MM.1S (cell line): ENCODE measurements around the gene AKAP6.

Source experiments
- DNase-seq: peaks from one replicate; pipeline ENCODE4 v3.0.0-alpha.2; 2015
- H2AFZ ChIP-seq: fragments of 300-600 bp; sonication (generic); 2 replicates; pipeline ENCODE4 v1.6.0; 2016; ENCODE audit warnings: antibody characterized with exemption, low read length
- H3F3A ChIP-seq: fragments of 300-600 bp; sonication (generic); 2 replicates; pipeline ENCODE4 v1.6.1; 2016; ENCODE audit warnings: mild to moderate bottlenecking, antibody characterized with exemption, low read length, moderate library complexity, mixed read lengths; ENCODE audit not compliant: insufficient read depth
- H3K27ac ChIP-seq: fragments of 300-600 bp; sonication (generic); 2 replicates; pipeline ENCODE4 v1.5.1; 2016; ENCODE audit warnings: mild to moderate bottlenecking, low read length
- H3K27me3 ChIP-seq: fragments of 300-600 bp; sonication (generic); replicated peaks from 2 replicates; pipeline ENCODE4 v1.6.0; 2016; ENCODE audit warnings: low read length; ENCODE audit not compliant: insufficient read depth
- H3K36me3 ChIP-seq: fragments of 300-600 bp; sonication (generic); replicated peaks from 2 replicates; pipeline ENCODE4 v1.6.1; 2016; ENCODE audit warnings: mild to moderate bottlenecking, low read length, mixed read lengths; ENCODE audit not compliant: insufficient read depth
- H3K4me1 ChIP-seq: fragments of 300-600 bp; sonication (generic); 2 replicates; pipeline ENCODE4 v1.6.1; 2016; ENCODE audit warnings: low read length, mixed read lengths
- H3K4me2 ChIP-seq: fragments of 300-600 bp; sonication (generic); 2 replicates; pipeline ENCODE4 v1.6.0; 2016; ENCODE audit warnings: low read depth, low read length
- H3K4me3 ChIP-seq: fragments of 300-600 bp; sonication (generic); 2 replicates; pipeline ENCODE4 v1.5.1; 2016; ENCODE audit warnings: low read length, mixed read lengths
- H3K79me2 ChIP-seq: fragments of 300-600 bp; sonication (generic); 2 replicates; pipeline ENCODE4 v1.6.1; 2016; ENCODE audit warnings: mixed run types, low read length, mixed read lengths
- H3K9ac ChIP-seq: fragments of 300-600 bp; sonication (generic); 2 replicates; pipeline ENCODE4 v1.6.1; 2016; ENCODE audit warnings: low read length, mixed read lengths
- H3K9me2 ChIP-seq: fragments of 300-600 bp; sonication (generic); replicated peaks from 2 replicates; pipeline ENCODE4 v1.6.1; 2016; ENCODE audit warnings: mild to moderate bottlenecking, low read length, mixed read lengths; ENCODE audit not compliant: insufficient read depth
- H3K9me3 ChIP-seq: fragments of 300-600 bp; sonication (generic); replicated peaks from 2 replicates; pipeline ENCODE4 v1.6.1; 2016; ENCODE audit warnings: mild to moderate bottlenecking, low read length, mixed read lengths; ENCODE audit not compliant: insufficient read depth
- H4K20me1 ChIP-seq: fragments of 300-600 bp; sonication (generic); 2 replicates; pipeline ENCODE4 v1.6.1; 2016; ENCODE audit warnings: mild to moderate bottlenecking, low read length, moderate library complexity, mixed read lengths; ENCODE audit not compliant: insufficient read depth
- CTCF ChIP-seq: fragments of 300-600 bp; sonication (generic); IDR thresholded peaks from 2 replicates; pipeline ENCODE4 v1.5.1; 2016; ENCODE audit warnings: antibody characterized with exemption, low read length, mixed read lengths
- EZH2 ChIP-seq: fragments of 300-600 bp; sonication (generic); optimal IDR thresholded peaks from 2 replicates; pipeline ENCODE3; 2017; ENCODE audit warnings: low read depth, mild to moderate bottlenecking, antibody characterized with exemption, low read length, mixed read lengths
- EZH2phosphoT487 ChIP-seq: fragments of 300-600 bp; sonication (generic); IDR thresholded peaks from 2 replicates; pipeline ENCODE4 v1.6.1; 2018; ENCODE audit warnings: antibody characterized with exemption, low read length

AKAP6 gene

GRCh38 chr14:32607399-32607798 lies 278.3 kb downstream of the AKAP6 start:
- Histone ChIP-seq H3K4me2 (no peak overlapping the region), H3K4me3 (no peak overlapping the region), H3K36me3 (no peaks in the 10 kb centered on the region), H3K27me3 (no peaks in the 10 kb centered on the region), H2AFZ (no peak overlapping the region), H3K9ac (no peak overlapping the region), H3K9me2 (no peaks in the 10 kb centered on the region), H4K20me1 (no peaks in the 10 kb centered on the region), H3K27ac (no peak overlapping the region), H3K4me1 (peaks cover 12% of the 10 kb centered on the region; the same call in 1 of the 2 replicates), H3K9me3 (no peaks in the 10 kb centered on the region), H3F3A (no peaks in the 10 kb centered on the region), H3K79me2 (no peaks in the 10 kb centered on the region)
- TF ChIP-seq EZH2, result no peak
- no peak for TF ChIP-seq CTCF
- TF ChIP-seq EZH2phosphoT487, result no peak
- DNase-seq, result no peak

GRCh38 chr14:32608857-32609256 lies 279.8 kb downstream of the AKAP6 start:
- TF ChIP-seq EZH2, result no peak
- TF ChIP-seq EZH2phosphoT487, result no peak
- TF ChIP-seq CTCF, result no peak
- no peak for DNase-seq
- Histone ChIP-seq H3K79me2 (no peaks in the 10 kb centered on the region), H3K9ac (no peak overlapping the region), H3F3A (no peaks in the 10 kb centered on the region), H3K4me1 (0 out of 2 replicates have a peak, but pooled peaks cover 7% of the 10 kb centered on the region), H2AFZ (no peak overlapping the region), H3K27me3 (no peaks in the 10 kb centered on the region), H3K27ac (no peak overlapping the region), H3K4me3 (no peak overlapping the region), H4K20me1 (no peaks in the 10 kb centered on the region), H3K9me2 (no peaks in the 10 kb centered on the region), H3K9me3 (no peaks in the 10 kb centered on the region), H3K4me2 (no peak overlapping the region), H3K36me3 (no peaks in the 10 kb centered on the region)

GRCh38 chr14:32609388-32609787 lies 280.3 kb downstream of the AKAP6 start:
- Histone ChIP-seq H3K4me1 (0 out of 2 replicates have a peak, but pooled peaks cover 4% of the 10 kb centered on the region), H3K9me2 (no peaks in the 10 kb centered on the region), H3K27ac (no peak overlapping the region), H4K20me1 (no peaks in the 10 kb centered on the region), H3K4me3 (no peak overlapping the region), H3K79me2 (no peaks in the 10 kb centered on the region), H3K27me3 (no peaks in the 10 kb centered on the region), H3K4me2 (no peak overlapping the region), H2AFZ (no peak overlapping the region), H3K36me3 (no peaks in the 10 kb centered on the region), H3K9me3 (no peaks in the 10 kb centered on the region), H3K9ac (no peak overlapping the region), H3F3A (no peaks in the 10 kb centered on the region)
- TF ChIP-seq EZH2phosphoT487 (no peak), EZH2 (no peak), CTCF (no peak)
- DNase-seq, result no peak
